Transverse colon (tissue), 4 donors: ENCODE measurements around the gene WFIKKN2.
"Not testable (repeated sequence)": the region's sequence is repeated elsewhere in the genome, so short reads cannot be mapped to it uniquely, and the experiment has no call there.

Source experiments
- CTCF ChIP-seq, 5 experiments: fragments of 200-600 bp in 3 of 5; fragments of 450-650 bp in 2 of 5; sonication (generic) in 3 of 5; IDR thresholded peaks; 1 replicate in 2 of 5; 2 replicates in 3 of 5; pipeline ENCODE4 v1.5.1; 2016 to 2017; ENCODE audit warnings: antibody characterized with exemption in 5 of 5, inconsistent platforms in 3 of 5, mild to moderate bottlenecking in 2 of 5, moderate library complexity in 1 of 5
- EP300 ChIP-seq: sonication (generic); formaldehyde crosslinking; IDR thresholded peaks from one replicate; pipeline ENCODE4 v1.6.1; 2017; ENCODE audit warnings: antibody characterized with exemption, low read depth
- POLR2AphosphoS5 ChIP-seq, 3 donors: sonication (generic); formaldehyde crosslinking; IDR thresholded peaks; one replicate each; pipeline ENCODE4 v1.6.1; 2016; ENCODE audit warnings: antibody characterized with exemption in 3 of 3

DNA sequence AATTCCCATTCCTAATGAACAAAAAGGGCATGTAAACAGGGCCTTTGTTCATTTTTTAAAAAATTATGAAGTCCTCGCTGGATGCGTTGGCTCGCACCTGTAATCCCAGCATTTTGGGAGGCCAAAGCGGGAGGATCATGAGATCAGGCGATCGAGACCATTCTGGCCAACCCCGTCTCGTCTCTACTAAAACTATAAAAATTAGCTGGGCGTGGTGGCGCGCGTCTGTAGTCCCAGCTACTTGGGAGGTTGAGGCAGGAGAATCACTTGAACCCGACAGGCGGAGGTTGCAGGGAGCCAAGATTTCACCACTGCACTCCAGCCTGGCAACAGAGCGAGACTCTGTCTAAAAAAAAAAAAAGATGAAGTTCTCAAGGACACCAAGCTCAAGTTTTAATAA lies 24.3 kb downstream of the WFIKKN2 start:
- not testable (repeated sequence) for TF ChIP-seq EP300; POLR2AphosphoS5 (IDR thresholded peaks at IDR 0.05); CTCF (IDR thresholded peaks at IDR 0.05)
